Thoracic aorta (tissue), 2 donors: ENCODE data around the gene PSMG1. TPM values are rescaled to one million over a fixed set of nuclear protein-coding genes. Genes with fewer than 3 reads are reported as not detected.
A peak's percentile ranks its signal among the peaks of the same experiment; 100 is the strongest.

ENCODE experiments used
- ATAC-seq: fragments of 150-250 bp; one replicate; pipeline ENCODE4 v1.8.0; 2017; ENCODE audit warnings: low read depth; ENCODE audit not compliant: insufficient number of reproducible peaks, low FRiP score
- DNase-seq: peaks from one replicate; pipeline ENCODE4 v3.0.0-alpha.2; 2020; ENCODE audit warnings: low spot score
- H3K27ac ChIP-seq, 2 donors: fragments of 200-600 bp; sonication (generic); 1 replicate in 1 of 2; 2 replicates in 1 of 2; pipeline ENCODE4 v1.5.1; 2016; ENCODE audit warnings: mild to moderate bottlenecking in 2 of 2, moderate library complexity in 2 of 2
- H3K27me3 ChIP-seq: fragments of 200-600 bp; sonication (generic); replicated peaks from 2 replicates; pipeline ENCODE4 v1.6.0; 2016; ENCODE audit warnings: mild to moderate bottlenecking; ENCODE audit not compliant: insufficient read depth
- H3K36me3 ChIP-seq: fragments of 200-600 bp; sonication (generic); one replicate; pipeline ENCODE4 v1.5.1; 2016
- H3K4me1 ChIP-seq, 2 donors: fragments of 200-600 bp; sonication (generic); 1 replicate in 1 of 2; 2 replicates in 1 of 2; pipeline versions ENCODE4 v1.5.1 to v1.6.0; 2016; ENCODE audit warnings: low read depth in 2 of 2, mild to moderate bottlenecking in 1 of 2; ENCODE audit not compliant: control insufficient read depth in 1 of 2
- H3K4me3 ChIP-seq: fragments of 200-600 bp; sonication (generic); 2 replicates; pipeline ENCODE4 v1.5.1; 2016; ENCODE audit warnings: mild to moderate bottlenecking
- H3K9me3 ChIP-seq: fragments of 200-600 bp; sonication (generic); 2 replicates; pipeline ENCODE4 v1.5.1; 2016
- CTCF ChIP-seq: fragments of 200-600 bp; sonication (generic); IDR thresholded peaks from one replicate; pipeline ENCODE4 v1.5.1; 2019; ENCODE audit warnings: antibody characterized with exemption
- total RNA-seq, 2 donors: library from RNA; depleted of rRNA; stranded (reverse); fragments of >200 nt; gene quantifications; one replicate each; pipeline versions ENCODE4 v1.1.0 to v1.2.3, GENCODE V29; 2016

The PSMG1 gene
- total RNA-seq, 2 donors from 2014 or later, result 14.8 to 17.6 TPM

- Histone ChIP-seq H3K27ac (no peak overlapping the region), H3K9me3 (no peaks in the 10 kb centered on the region), H3K36me3 (no peaks in the 10 kb centered on the region), H3K4me1 (peaks cover 0 to under 1% of the 10 kb centered on the region in 2 donors), H3K4me3 (no peak overlapping the region), H3K27me3 (no peaks in the 10 kb centered on the region)
- ATAC-seq (no peak), DNase-seq (no peak)
- TF ChIP-seq CTCF, result no peak
Observed at GRCh38 chr21:39131791-39132190, 51.5 kb downstream of the PSMG1 start.

GRCh38 chr21:39127506-39127905 lies 55.7 kb downstream of the PSMG1 start:
- Histone ChIP-seq H3K36me3 (no peaks in the 10 kb centered on the region), H3K4me1 (peaks cover 7 to 20% of the 10 kb centered on the region in 2 donors), H3K9me3 (peaks cover 8% of the 10 kb centered on the region), H3K27me3 (no peaks in the 10 kb centered on the region), H3K4me3 (no peak overlapping the region), H3K27ac (no peak overlapping the region)
- ATAC-seq (no peak), DNase-seq (no peak)
- TF ChIP-seq CTCF, result no peak

GRCh38 chr21:39126486-39126806 lies 56.8 kb downstream of the PSMG1 start:
- H3K27ac ChIP-seq, result no peak overlapping the region

GRCh38 chr21:39125752-39126485 lies 57.3 kb downstream of the PSMG1 start:
- Histone ChIP-seq H3K9me3 (peaks cover 9% of the 10 kb centered on the region), H3K27me3 (no peaks in the 10 kb centered on the region), H3K36me3 (no peaks in the 10 kb centered on the region), H3K27ac (no peak overlapping the region), H3K4me1 (peaks cover 7 to 22% of the 10 kb centered on the region in 2 donors), H3K4me3 (no peak overlapping the region)
- peak; percentile 52 for ATAC-seq
- DNase-seq, result no peak
- peak; percentile 67 for TF ChIP-seq CTCF

More at GRCh38 chr21:39126486-39126806, 56.8 kb downstream of the PSMG1 start:
- H3K27me3 ChIP-seq, result no peaks in the 10 kb centered on the region
- TF ChIP-seq CTCF, result no peak
- ATAC-seq (no peak), DNase-seq (no peak)
- no peak overlapping the region for H3K4me3 ChIP-seq
- peaks cover 9% of the 10 kb centered on the region for H3K9me3 ChIP-seq
- peaks cover 7 to 20% of the 10 kb centered on the region in 2 donors for H3K4me1 ChIP-seq
- no peaks in the 10 kb centered on the region for H3K36me3 ChIP-seq

Other genes with a start within 250 kb of the PSMG1 start
- 10 to 100 TPM; 56.0 to 81.6 TPM for gene BRWD1, start 130.2 kb upstream of the PSMG1 start, total RNA-seq
- 10 to 100 TPM; 32.0 to 65.2 TPM for gene HMGN1, start 165.6 kb upstream of the PSMG1 start, total RNA-seq